Islet of Langerhans (tissue), 1 donor: ENCODE measurements around the gene LRCH3.

Source experiments
- FAIRE-seq: peaks from one replicate; lab custom pipeline; 2011; peaks lifted over from hg19 to GRCh38; lab: Jason Lieb, UNC

The LRCH3 gene

DNA sequence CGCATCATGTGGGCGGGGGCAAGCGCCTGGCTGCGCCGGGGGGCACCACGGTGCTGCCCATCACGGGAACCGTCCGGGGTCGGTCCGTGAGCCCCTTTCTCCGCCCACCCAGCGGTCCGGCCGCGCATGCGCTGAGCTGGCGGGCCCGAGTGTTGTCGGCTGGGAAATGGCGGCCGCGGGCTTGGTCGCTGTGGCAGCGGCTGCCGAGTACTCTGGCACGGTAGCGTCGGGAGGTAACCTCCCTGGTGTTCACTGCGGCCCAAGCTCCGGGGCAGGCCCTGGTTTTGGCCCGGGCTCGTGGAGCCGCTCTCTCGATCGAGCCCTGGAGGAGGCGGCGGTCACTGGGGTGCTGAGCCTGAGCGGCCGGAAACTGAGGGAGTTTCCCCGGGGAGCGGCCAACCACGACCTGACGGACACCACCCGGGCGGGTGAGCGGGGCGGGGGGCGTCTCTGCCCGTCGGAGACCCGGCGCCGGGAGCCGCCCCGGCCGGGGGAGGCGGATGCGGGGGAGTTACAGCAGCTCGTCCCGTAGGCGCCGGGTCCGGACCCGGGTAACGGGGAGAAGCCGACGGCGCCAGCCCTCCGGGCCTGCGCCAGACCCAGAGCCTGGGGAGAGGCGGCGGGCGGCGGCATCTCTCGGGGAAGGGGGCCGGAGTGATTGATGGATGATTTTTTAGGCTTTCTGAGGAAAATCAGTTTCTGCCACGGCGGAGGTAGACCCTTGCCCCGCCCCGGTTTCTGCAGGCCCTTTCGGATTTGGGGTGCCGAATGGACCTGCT lies at the start of gene LRCH3:
TSS of gene LRCH3 (plus strand) at position 142 of the 779 bp plus-strand sequence. CDS start at position 167, 25 bp downstream.
- no peak for FAIRE-seq

- no peak for FAIRE-seq
Observed at GRCh38 chr3:197742787-197743186, 48.3 kb upstream of the LRCH3 start.

DNA sequence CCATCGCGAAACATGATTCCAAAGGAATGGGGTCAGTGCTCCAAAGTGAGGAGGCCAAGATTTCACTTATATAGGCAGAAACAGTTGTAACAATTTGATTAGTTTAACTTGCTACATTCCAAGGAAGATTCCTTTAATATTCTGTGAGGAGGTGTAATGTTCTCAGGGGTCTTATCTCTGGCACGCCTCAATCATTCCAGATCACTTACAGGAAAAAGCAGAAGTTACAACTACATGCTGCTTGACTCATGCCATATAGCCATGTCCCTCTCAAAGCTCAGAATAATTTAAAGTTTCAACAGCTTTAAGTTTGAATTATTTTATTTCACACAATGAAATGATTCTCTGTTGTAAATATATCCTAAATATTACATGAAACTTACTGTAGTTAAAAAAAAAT lies 44.8 kb upstream of the LRCH3 start:
- FAIRE-seq = no peak

DNA sequence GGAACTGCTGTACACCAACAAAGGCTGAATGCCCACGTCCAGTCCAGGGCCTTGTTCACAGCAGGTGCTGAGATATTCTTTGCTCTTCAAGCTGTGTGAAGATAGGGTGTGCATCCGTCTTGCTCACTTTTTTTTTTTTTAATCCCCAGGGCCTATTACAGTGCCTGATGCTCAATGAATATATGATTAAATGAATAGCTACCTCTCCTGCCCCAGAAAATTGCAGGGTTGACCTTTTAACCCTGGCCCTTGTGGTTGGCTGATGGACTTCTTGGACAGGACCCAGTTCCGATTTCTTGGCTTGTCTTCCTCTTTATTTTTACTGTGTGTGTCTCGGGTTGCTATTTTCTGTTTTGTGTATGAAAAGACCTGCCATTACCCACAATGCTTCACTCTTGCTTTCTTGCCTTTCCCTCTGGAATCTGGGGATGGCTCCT lies 44.2 kb upstream of the LRCH3 start:
- no peak for FAIRE-seq

DNA sequence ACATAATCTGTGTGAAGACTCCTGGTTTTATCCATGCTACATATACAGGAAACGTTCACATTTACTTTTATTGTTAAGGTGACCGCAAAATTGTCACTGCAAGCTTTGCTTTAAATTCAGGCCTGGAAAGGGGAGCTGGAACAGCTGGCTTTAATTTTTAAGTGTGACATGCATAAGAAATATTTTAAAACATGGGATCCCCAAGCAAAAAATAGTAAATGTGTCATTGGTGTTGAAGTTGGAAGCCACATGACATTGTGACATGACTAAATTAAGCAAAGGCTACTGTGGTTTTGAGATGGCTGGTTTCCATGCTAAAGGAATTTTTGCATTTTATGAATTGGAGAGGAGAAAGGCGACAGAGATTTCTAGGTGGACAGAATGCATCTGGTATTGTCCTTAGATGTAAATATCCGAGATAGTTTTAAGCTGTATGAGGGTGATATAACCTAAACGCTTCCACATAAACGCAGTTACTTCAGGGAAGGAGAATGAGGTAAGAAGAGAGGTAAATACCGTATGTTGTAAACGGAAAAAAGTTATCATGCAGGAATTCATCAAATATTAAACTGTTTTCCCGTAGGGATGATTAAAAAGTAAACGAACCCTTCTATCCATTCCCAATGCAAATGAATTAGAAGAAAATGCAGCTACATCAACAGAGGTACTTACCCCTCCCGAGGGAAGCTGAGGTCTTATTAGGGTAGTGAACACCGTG lies 42.3 kb upstream of the LRCH3 start:
- peak; percentile 9 for FAIRE-seq

GRCh38 chr3:197749315-197749600 lies 41.8 kb upstream of the LRCH3 start:
- no peak for FAIRE-seq

DNA sequence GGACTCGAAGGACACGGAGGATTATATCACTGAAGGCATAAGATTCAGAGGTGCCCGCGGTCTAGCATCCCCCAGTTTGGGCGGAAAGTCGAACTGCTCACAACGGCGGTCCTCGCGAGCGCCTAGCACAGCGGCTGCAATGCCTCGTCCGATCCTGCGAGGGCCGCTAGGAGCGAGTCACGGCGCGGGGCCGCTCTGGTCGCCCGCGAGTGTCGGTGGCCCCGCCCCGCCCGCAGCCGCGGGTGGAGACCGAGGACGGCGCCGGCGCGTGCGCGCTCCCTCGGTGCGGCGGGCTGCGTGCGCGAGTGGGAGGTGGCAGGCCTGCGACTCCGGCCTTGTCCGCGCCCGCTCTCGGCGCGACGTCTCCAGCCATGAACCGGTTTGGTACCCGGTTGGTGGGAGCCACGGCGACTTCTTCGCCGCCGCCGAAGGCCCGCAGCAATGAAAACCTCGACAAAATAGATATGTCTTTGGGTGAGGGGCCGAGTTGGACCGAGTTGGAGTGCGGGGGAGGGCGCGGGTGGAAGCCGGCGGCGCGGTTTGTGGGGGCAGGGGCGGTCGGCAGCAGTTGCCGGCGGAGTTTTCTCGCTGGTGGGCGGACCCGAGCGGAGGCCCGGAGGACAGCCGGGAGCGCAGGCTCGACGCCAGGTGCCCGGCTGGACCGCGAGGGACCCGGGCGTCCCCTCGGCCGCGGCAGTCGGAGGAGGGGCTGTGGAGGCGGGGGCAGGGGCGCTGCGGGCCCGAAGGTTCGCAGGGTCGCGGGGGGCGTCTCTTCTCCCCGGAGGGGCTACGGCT lies 41.3 kb upstream of the LRCH3 start, which contains the start of gene FYTTD1:
TSS of gene FYTTD1 (plus strand) at position 283 of the 795 bp plus-strand sequence. CDS start at position 372, 89 bp downstream.
- FAIRE-seq = no peak

GRCh38 chr3:197750396-197750831 lies 40.6 kb upstream of the LRCH3 start:
- FAIRE-seq = no peak

GRCh38 chr3:197750858-197751737 lies 40.0 kb upstream of the LRCH3 start:
- FAIRE-seq = no peak

- FAIRE-seq = no peak
Observed at GRCh38 chr3:197752107-197752506, 38.9 kb upstream of the LRCH3 start.

- no peak for FAIRE-seq
Observed at GRCh38 chr3:197753263-197753662, 37.8 kb upstream of the LRCH3 start.

DNA sequence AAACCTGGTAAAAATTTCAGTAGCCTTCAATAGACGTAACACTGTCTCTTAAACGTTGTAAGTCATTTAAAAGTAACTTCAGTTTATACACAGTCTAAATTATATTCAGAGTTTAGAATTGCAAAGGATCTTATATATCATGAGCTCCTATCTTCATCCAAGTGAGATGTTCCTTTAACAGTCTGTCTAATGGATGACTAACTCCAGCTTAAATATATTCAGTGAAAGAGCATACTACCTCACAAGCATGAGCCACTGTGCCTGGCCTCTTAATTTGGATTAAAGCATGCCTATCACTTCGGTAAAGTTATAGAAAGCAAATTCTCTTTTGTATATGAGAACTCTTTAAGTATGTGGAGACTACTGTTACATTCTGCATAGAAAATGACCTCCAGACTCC lies 34.4 kb upstream of the LRCH3 start:
- no peak for FAIRE-seq

- FAIRE-seq = no peak
Observed at GRCh38 chr3:197758512-197758911, 32.5 kb upstream of the LRCH3 start.

- no peak for FAIRE-seq
Observed at GRCh38 chr3:197761784-197762183, 29.3 kb upstream of the LRCH3 start.

- FAIRE-seq = no peak
Observed at GRCh38 chr3:197775317-197775716, 15.7 kb upstream of the LRCH3 start.

- no peak for FAIRE-seq
Observed at GRCh38 chr3:197782230-197782629, 8.8 kb upstream of the LRCH3 start.

- FAIRE-seq = no peak
Observed at GRCh38 chr3:197784019-197784585, 7.0 kb upstream of the LRCH3 start.

- FAIRE-seq = no peak
Observed at GRCh38 chr3:197787412-197787811, 3.6 kb upstream of the LRCH3 start.

GRCh38 chr3:197789309-197789708 lies 1.7 kb upstream of the LRCH3 start:
- no peak for FAIRE-seq

GRCh38 chr3:197790033-197790432 lies 1.0 kb upstream of the LRCH3 start:
- peak; percentile 9 for FAIRE-seq

GRCh38 chr3:197791892-197792647 lies 1.0 kb downstream of the LRCH3 start:
- FAIRE-seq = no peak
